Neutrophil (primary cell): ENCODE data around the gene RAB37.
A peak's percentile ranks its signal among the peaks of the same experiment; 100 is the strongest.

Experiments
- H3K27ac ChIP-seq: fragments of 200-600 bp; sonication (generic); 2 replicates; pipeline ENCODE4 v1.5.1; 2016; ENCODE audit warnings: mild to moderate bottlenecking, moderate library complexity
- H3K27me3 ChIP-seq: fragments of 200-600 bp; sonication (generic); 2 replicates; pipeline ENCODE4 v1.6.0; 2016; ENCODE audit warnings: mild to moderate bottlenecking
- H3K36me3 ChIP-seq: fragments of 200-600 bp; sonication (generic); 2 replicates; pipeline ENCODE4 v1.5.1; 2017
- H3K4me1 ChIP-seq, 2 experiments: fragments of 200-600 bp in 1 of 2; sonication (generic) in 1 of 2; 1 replicate in 1 of 2; 2 replicates in 1 of 2; pipeline versions ENCODE4 v1.5.1 to v1.6.1; 2013 to 2016; ENCODE audit warnings: low read depth in 1 of 2, low read length in 1 of 2, mild to moderate bottlenecking in 1 of 2, moderate library complexity in 1 of 2; ENCODE audit not compliant: control insufficient read depth in 1 of 2, insufficient read depth in 1 of 2
- H3K4me3 ChIP-seq, 2 experiments: fragments of 200-600 bp in 1 of 2; sonication (generic) in 1 of 2; 1 replicate in 1 of 2; 2 replicates in 1 of 2; pipeline ENCODE4 v1.5.1; 2013 to 2016; ENCODE audit warnings: low read depth in 1 of 2, low read length in 1 of 2, mild to moderate bottlenecking in 1 of 2, moderate library complexity in 1 of 2
- H3K9me3 ChIP-seq: fragments of 200-600 bp; sonication (generic); 2 replicates; pipeline ENCODE4 v1.5.1; 2016
- TF ChIP-seq, protein P1 (sequence below): fragments of 200-600 bp; sonication (generic); IDR thresholded peaks from 2 replicates; pipeline ENCODE4 v1.5.1; 2016; ENCODE audit warnings: antibody characterized with exemption

Gene RAB37

DNA sequence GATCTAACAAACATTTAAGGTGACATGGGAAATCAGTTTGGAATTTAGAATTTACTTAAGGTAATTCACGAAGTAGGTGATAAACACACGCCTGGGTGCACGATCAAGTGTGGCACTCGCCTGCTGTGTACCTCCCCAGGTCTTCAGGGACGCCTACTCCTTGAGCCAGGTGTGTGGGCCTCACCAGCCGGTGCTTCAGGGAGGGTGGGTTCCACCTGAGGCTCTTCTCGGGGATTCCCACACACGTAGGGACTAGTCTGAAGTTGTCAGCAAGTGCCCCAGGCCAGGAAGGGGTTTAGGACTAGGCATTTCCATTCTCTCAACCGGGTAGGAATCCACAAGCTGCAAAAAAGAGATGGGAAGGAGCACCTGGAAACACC is 48.9 kb downstream of the RAB37 start:
- TF ChIP-seq, protein P1, sequence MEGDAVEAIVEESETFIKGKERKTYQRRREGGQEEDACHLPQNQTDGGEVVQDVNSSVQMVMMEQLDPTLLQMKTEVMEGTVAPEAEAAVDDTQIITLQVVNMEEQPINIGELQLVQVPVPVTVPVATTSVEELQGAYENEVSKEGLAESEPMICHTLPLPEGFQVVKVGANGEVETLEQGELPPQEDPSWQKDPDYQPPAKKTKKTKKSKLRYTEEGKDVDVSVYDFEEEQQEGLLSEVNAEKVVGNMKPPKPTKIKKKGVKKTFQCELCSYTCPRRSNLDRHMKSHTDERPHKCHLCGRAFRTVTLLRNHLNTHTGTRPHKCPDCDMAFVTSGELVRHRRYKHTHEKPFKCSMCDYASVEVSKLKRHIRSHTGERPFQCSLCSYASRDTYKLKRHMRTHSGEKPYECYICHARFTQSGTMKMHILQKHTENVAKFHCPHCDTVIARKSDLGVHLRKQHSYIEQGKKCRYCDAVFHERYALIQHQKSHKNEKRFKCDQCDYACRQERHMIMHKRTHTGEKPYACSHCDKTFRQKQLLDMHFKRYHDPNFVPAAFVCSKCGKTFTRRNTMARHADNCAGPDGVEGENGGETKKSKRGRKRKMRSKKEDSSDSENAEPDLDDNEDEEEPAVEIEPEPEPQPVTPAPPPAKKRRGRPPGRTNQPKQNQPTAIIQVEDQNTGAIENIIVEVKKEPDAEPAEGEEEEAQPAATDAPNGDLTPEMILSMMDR = no peak
- Histone ChIP-seq H3K4me1 (peaks cover 31 to 44% of the 10 kb centered on the region in 2 experiments), H3K27me3 (no peaks in the 10 kb centered on the region), H3K9me3 (no peaks in the 10 kb centered on the region), H3K27ac (peak overlapping the region; percentile 52), H3K36me3 (peaks cover 7% of the 10 kb centered on the region), H3K4me3 (no peak overlapping the region)

DNA sequence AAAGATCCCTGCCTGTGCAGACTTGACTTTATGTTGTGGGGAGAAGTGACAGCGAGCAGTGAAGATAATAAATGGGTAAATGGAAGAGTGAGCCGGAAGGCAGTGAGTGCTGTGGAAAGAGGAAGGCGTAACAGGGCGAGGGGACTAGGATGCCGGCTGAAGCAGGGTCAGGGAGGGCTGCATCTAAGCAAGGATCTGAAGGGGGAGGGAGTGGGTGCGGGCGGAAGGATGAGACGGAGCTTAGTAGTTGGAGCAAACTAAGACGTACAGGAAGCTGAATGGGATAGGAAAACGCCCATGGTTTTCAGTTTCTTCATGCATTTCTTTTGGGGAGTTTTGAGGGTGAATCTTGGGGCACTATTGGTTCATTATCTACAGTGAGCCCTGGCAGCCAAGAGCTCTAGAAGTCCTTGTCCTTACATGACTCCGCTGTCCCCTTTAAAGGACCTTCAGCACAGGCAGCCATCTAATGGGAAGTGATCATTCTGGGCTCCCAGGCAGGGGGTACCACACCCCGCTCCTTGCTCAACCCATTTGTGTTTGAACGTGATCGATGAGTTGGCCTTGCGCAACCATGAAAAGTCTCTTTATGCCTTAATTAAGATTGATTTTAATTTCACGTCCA is 49.5 kb downstream of the RAB37 start:
- no peak overlapping the region for H3K4me3 ChIP-seq
- no peaks in the 10 kb centered on the region for H3K27me3 ChIP-seq
- TF ChIP-seq, protein P1 = no peak
- H3K36me3 ChIP-seq = peaks cover 7% of the 10 kb centered on the region
- no peaks in the 10 kb centered on the region for H3K9me3 ChIP-seq
- H3K4me1 ChIP-seq = peaks cover 30 to 44% of the 10 kb centered on the region in 2 experiments
- H3K27ac ChIP-seq = peak overlapping the region; percentile 52

DNA sequence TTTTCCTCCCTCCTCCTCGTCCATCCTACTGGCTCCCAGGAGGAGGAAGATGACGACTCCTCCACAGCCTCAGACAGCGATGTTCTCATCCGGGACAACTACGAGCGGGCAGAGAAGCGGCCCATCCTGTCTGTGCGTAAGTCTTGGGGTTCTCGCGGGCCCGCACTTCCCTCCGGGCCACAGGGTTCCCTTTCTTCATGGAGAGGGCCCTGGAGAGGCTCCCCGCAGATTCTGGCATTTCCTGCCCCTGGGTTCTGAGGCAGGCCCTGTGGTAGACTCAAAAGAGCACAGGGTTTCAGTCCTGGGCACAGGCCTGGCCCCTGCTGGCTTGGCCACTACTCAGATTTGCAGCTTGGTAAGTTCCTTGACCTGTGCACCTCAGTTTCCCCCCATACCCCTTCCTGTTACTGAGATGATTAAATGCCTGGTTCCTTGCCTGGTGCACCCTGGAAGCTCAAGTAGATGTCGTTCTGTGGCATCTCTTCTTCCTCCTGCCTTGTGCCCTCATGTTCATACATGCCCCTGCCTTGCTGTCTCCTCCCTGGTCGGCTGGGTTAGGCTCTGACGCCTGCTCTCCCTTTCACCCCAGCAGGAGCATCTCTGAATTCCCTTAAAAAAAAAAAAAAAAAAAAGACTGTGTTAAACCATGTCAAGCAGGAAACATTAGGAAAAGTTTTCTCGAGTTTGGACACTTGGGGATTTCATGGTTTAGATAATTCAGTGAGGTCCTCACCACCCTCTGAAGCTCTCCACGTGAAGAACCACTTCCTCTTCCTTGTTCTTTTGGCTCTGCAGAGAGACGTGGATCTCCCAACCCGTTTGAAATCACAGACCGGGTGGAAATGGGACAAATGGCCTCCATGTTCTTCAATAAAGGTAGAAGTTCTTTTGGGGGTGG is 53.4 kb downstream of the RAB37 start:
- peaks cover 23 to 31% of the 10 kb centered on the region in 2 experiments for H3K4me1 ChIP-seq
- no peak overlapping the region for H3K4me3 ChIP-seq
- H3K36me3 ChIP-seq = peaks cover 38% of the 10 kb centered on the region
- H3K9me3 ChIP-seq = no peaks in the 10 kb centered on the region
- H3K27me3 ChIP-seq = no peaks in the 10 kb centered on the region
- TF ChIP-seq, protein P1 = no peak
- H3K27ac ChIP-seq = peak overlapping the region; percentile 32

DNA sequence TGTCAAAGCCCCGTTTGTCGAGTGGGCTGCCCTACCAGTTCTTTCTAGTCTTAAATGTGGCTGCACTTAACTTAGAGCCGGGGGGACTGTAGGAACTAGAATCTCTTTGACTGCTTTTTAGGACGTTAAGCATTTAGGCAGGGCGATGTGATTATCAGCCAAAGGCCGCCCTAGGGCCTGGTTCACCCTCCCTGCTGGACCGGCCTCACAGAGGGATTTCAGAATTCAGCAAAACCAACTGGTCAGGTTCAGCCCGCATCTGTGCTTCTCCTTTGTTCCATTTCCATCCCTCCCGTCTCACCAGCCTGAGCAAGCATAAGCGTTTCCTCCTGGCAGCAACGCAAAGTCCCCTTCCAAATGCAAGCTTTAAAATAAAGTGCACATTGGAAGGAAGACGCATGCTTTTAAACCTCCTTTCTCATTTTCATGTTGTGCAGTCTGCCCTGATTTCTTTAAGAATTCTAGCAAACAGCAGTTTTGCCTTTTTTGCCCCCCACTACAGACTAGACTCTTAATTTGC is 55.6 kb downstream of the RAB37 start:
- Histone ChIP-seq H3K9me3 (no peaks in the 10 kb centered on the region), H3K36me3 (peaks cover 61% of the 10 kb centered on the region), H3K4me3 (no peak overlapping the region), H3K27ac (no peak overlapping the region), H3K4me1 (peaks cover 12 to 17% of the 10 kb centered on the region in 2 experiments), H3K27me3 (no peaks in the 10 kb centered on the region)
- TF ChIP-seq, protein P1 = no peak

DNA sequence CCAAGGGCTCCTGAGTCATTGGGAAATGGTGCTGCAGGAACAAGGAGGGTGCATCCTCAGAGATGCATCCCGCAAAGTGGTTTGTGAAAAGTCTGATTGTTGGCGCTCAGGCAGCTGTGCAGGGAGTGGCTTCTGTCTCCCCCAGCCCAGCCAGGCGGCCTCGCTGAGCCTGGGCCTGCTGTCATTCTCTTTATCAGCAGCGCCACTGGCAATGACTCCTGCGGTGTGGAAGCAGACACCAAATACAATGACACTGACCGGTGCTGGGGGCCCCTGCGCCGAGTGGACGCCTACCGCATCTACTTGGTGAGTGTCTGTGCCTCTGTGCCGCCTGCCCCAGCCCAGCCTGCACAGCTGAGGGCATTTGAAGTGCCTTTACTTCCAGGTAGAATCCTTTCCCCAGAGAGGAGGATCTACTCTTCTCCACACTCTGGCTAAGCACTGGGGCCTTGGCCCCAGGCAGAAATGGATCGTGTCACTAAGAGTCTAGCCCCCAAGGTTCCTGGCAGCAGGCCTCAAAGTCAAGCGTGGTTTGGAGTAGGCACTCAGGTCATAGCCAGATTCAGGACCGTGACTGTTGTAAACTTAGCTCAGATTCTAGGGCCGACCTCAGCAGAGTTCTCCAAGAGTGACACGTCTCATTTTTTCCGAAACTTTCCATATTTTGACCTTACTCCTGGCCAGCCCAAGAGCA is 58.4 kb downstream of the RAB37 start:
- Histone ChIP-seq H3K27ac (no peak overlapping the region), H3K9me3 (no peaks in the 10 kb centered on the region), H3K4me3 (no peak overlapping the region), H3K27me3 (no peaks in the 10 kb centered on the region), H3K36me3 (peaks cover 82% of the 10 kb centered on the region), H3K4me1 (peaks cover 10 to 12% of the 10 kb centered on the region in 2 experiments)
- TF ChIP-seq, protein P1 = no peak
